HG03196 (cell line): ENCODE measurements around the gene FAM81B.

ENCODE experiments used
- ATAC-seq: cut with Tn5 transposase; IDR thresholded peaks from one replicate; pipeline ENCODE4 v1.9.1; 2021; ENCODE audit not compliant: unreplicated experiment

Gene FAM81B

DNA sequence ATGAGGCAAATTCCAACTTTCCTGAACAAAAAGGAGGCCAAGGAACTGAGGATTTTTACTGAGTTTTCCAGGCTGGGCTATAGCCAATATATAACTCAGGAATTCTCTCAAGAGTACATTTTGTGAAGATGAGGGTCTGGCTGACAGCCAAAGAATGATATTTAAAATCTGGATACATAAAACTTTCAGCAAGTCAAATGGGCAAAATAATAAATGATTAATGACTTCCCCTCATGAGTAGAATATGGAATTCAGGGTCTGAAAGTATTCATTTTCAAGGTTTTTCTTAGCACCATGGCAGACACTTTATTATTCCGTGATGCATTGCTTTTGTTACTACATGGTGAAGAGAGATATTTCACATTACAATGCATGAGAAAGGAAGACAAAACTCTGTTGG, 7.8 kb downstream of the FAM81B start:
- ATAC-seq: no peak

DNA sequence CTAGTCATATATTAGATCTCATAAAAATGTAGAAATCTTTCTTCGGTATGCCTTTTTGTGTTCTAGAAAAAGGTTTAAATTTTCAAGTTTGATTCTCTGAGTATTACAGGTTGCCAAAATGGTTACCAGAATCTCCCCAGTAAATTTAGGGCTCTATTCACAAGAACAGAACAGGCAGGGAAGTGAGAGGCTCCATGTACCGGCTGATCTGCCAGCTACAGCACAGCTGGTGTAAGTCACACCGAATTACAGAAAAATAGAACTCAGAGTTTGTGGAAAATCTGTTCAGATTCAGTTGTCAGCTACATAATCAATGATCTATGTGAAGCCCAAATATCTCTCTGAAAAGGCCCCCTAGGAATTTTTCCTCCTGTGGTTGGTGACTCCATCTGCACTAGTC, 10.5 kb downstream of the FAM81B start:
- no peak for ATAC-seq

- ATAC-seq: no peak
These were observed 12.8 kb downstream of the FAM81B start for GRCh38 chr5:95403996-95404395.

DNA sequence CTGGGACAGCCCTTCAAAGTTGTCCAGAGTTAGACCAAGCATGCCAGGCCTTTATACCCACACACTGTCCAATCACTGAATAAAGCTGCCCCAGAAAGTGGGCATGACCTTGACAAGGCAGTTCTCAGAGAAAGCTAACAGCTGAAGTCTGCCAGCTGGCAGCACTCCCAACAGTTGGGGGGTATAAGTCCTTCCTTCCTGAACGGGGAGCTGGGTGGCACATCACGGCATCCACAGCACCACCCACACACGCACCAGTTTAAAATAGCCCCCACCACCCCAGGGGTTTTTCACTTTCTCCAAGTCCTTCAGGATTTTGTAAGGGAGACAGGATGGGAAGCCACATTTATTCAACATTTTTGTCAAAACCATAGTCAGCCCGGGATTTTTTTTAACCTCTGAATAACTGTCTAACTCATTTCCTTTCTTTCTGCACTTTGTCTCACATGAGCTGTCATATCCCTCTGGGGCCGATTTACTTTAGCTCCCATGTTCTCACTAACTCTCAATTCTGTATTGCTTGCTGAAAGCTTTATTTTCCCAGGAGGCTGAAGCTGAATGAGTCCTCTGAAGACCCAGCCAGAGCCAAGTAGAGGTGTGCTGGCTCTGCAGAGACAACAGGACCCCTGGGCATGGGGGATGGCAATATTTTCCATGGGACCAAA, 15.4 kb downstream of the FAM81B start:
- ATAC-seq: no peak

- ATAC-seq: no peak
These were observed 19.1 kb downstream of the FAM81B start for GRCh38 chr5:95410279-95410678.

GRCh38 chr5:95411474-95411873, 20.3 kb downstream of the FAM81B start:
- no peak for ATAC-seq

- ATAC-seq: no peak
These were observed 23.3 kb downstream of the FAM81B start for GRCh38 chr5:95414451-95414850.

GRCh38 chr5:95417971-95418370, 26.8 kb downstream of the FAM81B start:
- ATAC-seq: no peak

- no peak for ATAC-seq
These were observed 31.7 kb downstream of the FAM81B start for GRCh38 chr5:95422838-95423237.

DNA sequence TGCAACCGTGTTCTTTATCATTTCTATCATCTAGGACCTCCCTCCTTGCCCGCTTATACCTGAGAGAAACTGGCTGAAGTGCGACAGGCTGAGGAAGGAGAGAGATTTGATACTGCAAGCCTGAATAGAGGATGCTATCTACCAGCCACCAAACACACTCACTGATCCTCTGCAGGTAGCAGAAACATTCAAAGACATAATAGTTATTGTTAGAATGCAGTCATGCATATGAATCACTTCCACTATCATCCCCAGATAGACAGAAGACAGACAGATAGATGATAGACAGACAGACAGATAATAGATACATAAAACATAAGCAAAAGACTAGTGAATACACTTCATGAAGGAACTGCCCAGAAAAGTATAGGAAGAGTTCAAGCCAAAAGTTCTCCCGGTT, 32.9 kb downstream of the FAM81B start:
- ATAC-seq: no peak

DNA sequence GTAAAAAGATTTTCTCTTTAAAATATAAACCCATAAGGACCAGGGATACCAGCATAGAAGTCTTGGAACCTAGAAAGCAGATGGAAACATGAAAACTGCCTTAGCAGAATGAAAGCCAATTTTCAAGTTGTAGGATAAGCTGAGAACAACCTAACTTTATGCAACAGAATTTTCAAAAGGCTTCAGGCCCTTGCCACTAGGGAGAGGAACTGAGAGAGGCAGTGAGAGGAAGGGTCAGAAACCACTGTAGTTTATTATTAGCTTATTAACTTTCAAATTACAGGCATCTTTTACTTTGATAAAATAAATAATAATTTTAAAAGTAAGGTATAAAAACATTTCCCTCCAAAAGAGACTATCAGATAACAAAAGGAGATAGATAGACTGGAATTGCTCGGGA, 33.4 kb downstream of the FAM81B start:
- ATAC-seq: no peak

GRCh38 chr5:95426227-95426626, 35.1 kb downstream of the FAM81B start:
- no peak for ATAC-seq

DNA sequence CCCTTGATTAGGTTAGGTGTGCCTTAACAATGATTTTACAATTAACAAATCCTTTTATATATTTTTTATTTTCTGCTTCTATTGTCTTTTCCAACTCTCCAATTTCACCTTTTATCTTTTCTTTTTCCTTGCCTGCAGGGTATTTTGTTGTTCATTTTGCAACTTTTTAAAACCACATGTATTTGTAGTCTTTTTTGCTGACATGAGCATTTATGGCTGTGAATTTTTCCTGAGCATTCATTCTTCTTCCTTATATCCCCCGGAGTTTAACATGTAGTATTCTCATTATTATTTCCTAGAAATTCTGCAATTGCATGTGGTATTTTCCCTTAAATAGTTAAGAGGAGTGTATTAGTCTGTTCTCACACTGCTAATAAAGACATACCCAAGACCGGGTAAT, 41.6 kb downstream of the FAM81B start:
- ATAC-seq: no peak

- ATAC-seq: no peak
These were observed 48.8 kb downstream of the FAM81B start for GRCh38 chr5:95439801-95440493.

GRCh38 chr5:95440825-95441224, 49.7 kb downstream of the FAM81B start:
- ATAC-seq: no peak

DNA sequence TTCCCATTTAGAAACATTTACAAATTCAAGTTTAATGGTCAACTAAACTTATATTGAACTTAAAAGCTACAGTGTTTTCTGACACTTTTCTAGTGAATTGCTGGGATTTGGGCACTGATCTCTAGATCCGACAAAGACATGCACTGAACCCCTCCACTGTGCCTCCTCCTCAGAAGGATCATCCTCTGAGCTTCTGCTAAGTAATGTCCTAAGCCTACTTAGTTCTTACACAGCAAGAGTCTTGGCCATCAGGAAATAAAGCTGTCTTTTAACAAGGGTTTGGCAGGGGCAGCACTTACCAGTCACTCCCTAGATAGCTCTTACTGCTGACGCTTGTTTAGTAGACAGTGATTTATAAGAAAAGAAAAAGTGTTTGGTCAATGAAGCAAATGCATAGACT, 50.5 kb downstream of the FAM81B start:
- no peak for ATAC-seq

DNA sequence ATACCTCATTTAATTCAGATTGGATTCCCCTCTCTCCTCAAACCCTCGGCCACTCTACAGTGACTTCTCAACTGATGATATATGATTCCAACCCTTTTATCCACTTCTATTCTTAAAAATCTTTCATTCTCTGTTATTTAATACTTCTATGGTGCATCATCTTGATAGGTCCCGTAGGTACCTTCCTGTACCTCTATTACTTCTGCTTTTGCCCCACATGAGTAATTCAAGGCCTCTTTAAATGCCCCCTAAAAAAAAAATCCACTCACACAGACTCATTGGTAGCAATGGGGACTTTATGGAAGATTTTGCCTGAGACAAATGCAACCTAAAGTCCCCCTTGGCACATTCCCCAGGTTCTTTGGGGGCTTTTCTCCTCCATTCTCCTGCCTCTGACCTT, 54.3 kb downstream of the FAM81B start:
- ATAC-seq: no peak

- ATAC-seq: no peak
These were observed 54.8 kb downstream of the FAM81B start for GRCh38 chr5:95445995-95446394.

- no peak for ATAC-seq
These were observed 55.5 kb downstream of the FAM81B start for GRCh38 chr5:95446560-95447221.

- ATAC-seq: no peak
These were observed 56.8 kb downstream of the FAM81B start for GRCh38 chr5:95447961-95448360.

- ATAC-seq: no peak
These were observed 57.6 kb downstream of the FAM81B start for GRCh38 chr5:95448789-95449188.

DNA sequence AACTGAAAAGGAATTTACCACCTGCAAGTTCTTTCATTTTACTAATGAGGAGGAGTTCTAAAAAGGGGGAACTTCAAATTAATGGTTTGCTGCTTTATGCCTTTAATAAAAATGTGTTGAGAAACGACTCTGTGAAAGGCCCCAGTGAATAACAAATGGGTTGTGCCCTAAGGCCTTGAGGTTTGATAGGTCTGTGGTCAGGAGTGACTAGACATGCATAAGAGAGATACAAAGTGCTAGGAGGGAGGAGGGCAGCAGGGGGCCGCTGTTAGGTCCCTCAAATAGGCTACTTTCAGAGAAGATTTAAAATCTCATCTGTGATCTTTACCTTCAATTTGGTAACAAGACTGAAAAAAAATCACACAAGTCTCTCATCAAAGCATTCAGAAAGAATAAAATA, 58.3 kb downstream of the FAM81B start:
- no peak for ATAC-seq
